ENCODE results near the gene MTCL1. TPM values are rescaled to one million over a fixed set of nuclear protein-coding genes. Genes with fewer than 3 reads are reported as not detected.

MTCL1 gene
- total RNA-seq, 3 donors from 2014 or later (not counting 1 experiment from before 2014, with no cell fraction given) = 0.38 to 1.5 (median 0.43) TPM

DNA sequence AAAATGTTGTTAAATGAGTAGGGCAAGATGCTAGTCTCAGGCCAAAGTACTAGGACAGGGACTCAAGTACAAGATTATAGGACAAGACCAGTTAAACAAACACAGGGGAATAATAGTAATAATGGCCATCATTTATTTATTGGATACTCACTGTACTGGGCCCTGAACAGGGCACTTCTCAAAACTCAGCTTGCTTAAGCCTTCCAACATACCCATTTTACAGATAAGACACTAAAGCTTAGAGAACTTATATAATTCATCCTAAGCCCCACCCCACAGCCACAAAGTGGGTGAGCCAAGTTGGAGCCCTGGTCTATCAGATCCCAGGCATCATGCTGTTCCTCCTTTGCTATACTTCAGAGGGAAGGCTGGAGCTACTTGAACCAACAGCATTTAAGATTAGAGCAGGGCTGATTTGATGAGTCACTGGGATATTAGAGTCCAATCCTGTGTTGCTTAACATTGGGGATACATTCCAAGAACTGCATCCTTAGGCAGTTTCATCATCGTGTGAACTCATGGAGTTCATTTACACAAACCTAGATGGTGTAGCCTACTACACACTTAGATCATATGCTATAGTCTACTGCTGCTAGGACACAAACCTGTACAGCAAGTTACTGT is 153.6 kb downstream of the MTCL1 start:
- no peak for ATAC-seq
- WGBS (ENCODE audit: insufficient coverage) = 100% methylated on average over 1 of the region's 1 CpG
- no peaks in the 10 kb centered on the region for H3K4me1 Mint-ChIP-seq

DNA sequence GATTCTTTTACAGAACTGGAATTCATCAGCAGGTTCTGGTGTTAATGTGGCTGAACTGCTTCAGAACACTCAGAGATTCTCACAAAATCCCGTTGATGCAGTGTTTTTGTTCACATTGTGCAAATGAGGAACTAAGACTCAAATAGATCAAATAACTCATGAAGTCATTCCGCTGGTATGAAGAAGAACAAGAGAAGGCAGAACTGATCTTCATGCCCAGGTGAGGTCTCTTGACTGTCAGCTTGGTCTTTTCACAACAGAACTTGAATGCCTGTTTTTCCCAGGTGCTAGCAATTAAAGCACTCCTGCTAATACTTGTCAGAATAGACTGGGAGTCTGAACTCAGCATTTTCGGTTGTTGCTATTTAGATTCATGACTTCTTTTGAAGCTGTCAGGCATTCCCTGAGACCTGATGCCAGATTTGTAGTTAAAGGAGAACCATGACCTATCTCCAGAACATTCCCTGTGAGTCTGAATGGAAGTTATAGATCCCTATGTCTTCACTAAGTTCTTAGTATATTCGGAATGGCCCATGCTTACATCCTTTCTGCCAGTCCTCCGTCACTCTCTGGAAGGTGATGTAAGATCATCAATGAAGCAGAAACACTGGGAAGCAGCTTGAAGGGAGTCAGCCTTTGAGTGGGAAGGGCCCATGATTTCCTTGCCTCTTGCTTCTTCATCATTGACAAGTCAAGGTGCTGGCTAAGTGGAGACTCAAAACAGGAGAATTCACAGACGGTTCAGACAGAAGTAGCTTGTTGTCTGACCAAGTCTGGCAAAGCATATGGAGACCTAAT is 155.7 kb downstream of the MTCL1 start:
- TF ChIP-seq, protein P1, sequence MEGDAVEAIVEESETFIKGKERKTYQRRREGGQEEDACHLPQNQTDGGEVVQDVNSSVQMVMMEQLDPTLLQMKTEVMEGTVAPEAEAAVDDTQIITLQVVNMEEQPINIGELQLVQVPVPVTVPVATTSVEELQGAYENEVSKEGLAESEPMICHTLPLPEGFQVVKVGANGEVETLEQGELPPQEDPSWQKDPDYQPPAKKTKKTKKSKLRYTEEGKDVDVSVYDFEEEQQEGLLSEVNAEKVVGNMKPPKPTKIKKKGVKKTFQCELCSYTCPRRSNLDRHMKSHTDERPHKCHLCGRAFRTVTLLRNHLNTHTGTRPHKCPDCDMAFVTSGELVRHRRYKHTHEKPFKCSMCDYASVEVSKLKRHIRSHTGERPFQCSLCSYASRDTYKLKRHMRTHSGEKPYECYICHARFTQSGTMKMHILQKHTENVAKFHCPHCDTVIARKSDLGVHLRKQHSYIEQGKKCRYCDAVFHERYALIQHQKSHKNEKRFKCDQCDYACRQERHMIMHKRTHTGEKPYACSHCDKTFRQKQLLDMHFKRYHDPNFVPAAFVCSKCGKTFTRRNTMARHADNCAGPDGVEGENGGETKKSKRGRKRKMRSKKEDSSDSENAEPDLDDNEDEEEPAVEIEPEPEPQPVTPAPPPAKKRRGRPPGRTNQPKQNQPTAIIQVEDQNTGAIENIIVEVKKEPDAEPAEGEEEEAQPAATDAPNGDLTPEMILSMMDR (IDR thresholded peaks at IDR 0.05) = no peak
- Histone ChIP-seq H3K27me3 (ENCODE audit: control insufficient read depth, insufficient read depth, low read length) (no peaks in the 10 kb centered on the region), H3K9me3 (ENCODE audit: control insufficient read depth, insufficient read depth, low read length) (no peaks in the 10 kb centered on the region), H3K36me3 (ENCODE audit: control insufficient read depth, insufficient read depth, low read length) (no peaks in the 10 kb centered on the region), H3K4me3 (ENCODE audit: low read length) (no peak overlapping the region), H3K4me1 (ENCODE audit: control insufficient read depth, insufficient read depth, low read length) (no peaks in the 10 kb centered on the region), H3K27ac (ENCODE audit: low read length) (no peak overlapping the region)
- Mint-ChIP-seq H3K27me3 (ENCODE audit: low read depth in 2 of 2) (peaks cover 4 to 6% of the 10 kb centered on the region in 2 donors), H3K4me3 (no peak overlapping the region), H3K27ac (no peak overlapping the region), H3K4me1 (no peaks in the 10 kb centered on the region), H3K9me3 (no peaks in the 10 kb centered on the region), H3K36me3 (no peaks in the 10 kb centered on the region)
- intact Hi-C loops (cut with micrococcal nuclease) = no loop called here
- DNase-seq = no peak
- ATAC-seq = no peak
- WGBS (ENCODE audit: insufficient coverage) = 73% methylated on average over 6 of the region's 6 CpGs

More for the DNA sequence above, 153.6 kb downstream of the MTCL1 start:
- H3K36me3 Mint-ChIP-seq = no peaks in the 10 kb centered on the region
- no peaks in the 10 kb centered on the region for H3K36me3 ChIP-seq (ENCODE audit: control insufficient read depth, insufficient read depth, low read length)
- no peaks in the 10 kb centered on the region for H3K4me1 ChIP-seq (ENCODE audit: control insufficient read depth, insufficient read depth, low read length)
- H3K27me3 ChIP-seq (ENCODE audit: control insufficient read depth, insufficient read depth, low read length) = no peaks in the 10 kb centered on the region
- no peak overlapping the region for H3K27ac ChIP-seq (ENCODE audit: low read length)
- H3K27me3 Mint-ChIP-seq (ENCODE audit: low read depth in 2 of 2) = peaks cover 7 to 14% of the 10 kb centered on the region in 2 donors
- H3K27ac Mint-ChIP-seq = no peak overlapping the region
- H3K9me3 Mint-ChIP-seq = no peaks in the 10 kb centered on the region
- H3K4me3 Mint-ChIP-seq = no peak overlapping the region
- DNase-seq = no peak
- intact Hi-C loops (cut with micrococcal nuclease) = no loop called here
- no peaks in the 10 kb centered on the region for H3K9me3 ChIP-seq (ENCODE audit: control insufficient read depth, insufficient read depth, low read length)
- H3K4me3 ChIP-seq (ENCODE audit: low read length) = no peak overlapping the region
- TF ChIP-seq, protein P1 (IDR thresholded peaks at IDR 0.05) = no peak

DNA sequence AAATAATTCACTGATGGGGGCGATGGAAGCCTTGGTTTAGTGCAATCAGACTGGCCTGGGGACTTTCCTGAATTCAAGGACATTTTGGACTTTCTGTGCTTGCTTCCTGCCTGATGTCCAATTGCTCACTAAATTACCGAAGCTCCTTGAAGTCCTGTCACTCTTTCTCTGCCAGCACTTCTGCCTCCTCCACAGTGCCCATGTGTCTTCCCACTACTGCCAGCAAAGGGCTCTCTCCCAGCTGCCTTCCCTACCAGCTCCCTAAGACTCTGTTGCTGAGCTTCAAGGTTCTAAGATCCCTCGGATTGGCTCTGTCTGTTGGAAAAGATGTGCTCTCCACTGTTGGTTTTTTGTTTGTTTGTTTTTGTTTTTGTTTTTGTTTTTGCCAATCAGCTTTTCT is 158.1 kb downstream of the MTCL1 start:
- no peaks in the 10 kb centered on the region for H3K9me3 ChIP-seq (ENCODE audit: control insufficient read depth, insufficient read depth, low read length)
- Mint-ChIP-seq H3K36me3 (no peaks in the 10 kb centered on the region), H3K27ac (no peak overlapping the region), H3K4me3 (no peak overlapping the region), H3K9me3 (no peaks in the 10 kb centered on the region), H3K4me1 (no peaks in the 10 kb centered on the region), H3K27me3 (ENCODE audit: low read depth in 2 of 2) (peaks cover 6 to 8% of the 10 kb centered on the region in 2 donors)
- no peak overlapping the region for H3K4me3 ChIP-seq (ENCODE audit: low read length)
- intact Hi-C loops (cut with micrococcal nuclease) = no loop called here
- H3K4me1 ChIP-seq (ENCODE audit: control insufficient read depth, insufficient read depth, low read length) = no peaks in the 10 kb centered on the region
- no peaks in the 10 kb centered on the region for H3K27me3 ChIP-seq (ENCODE audit: control insufficient read depth, insufficient read depth, low read length)
- TF ChIP-seq, protein P1 (IDR thresholded peaks at IDR 0.05) = no peak
- H3K27ac ChIP-seq (ENCODE audit: low read length) = no peak overlapping the region
- no peak for ATAC-seq
- no peaks in the 10 kb centered on the region for H3K36me3 ChIP-seq (ENCODE audit: control insufficient read depth, insufficient read depth, low read length)
- no peak for DNase-seq
- WGBS (ENCODE audit: insufficient coverage) = 91% methylated on average over 3 of the region's 3 CpGs

Data from natural killer cell (primary cell).